Measurements from ENCODE around the gene LARP6. TPM values are rescaled to one million over a fixed set of nuclear protein-coding genes. Genes with fewer than 3 reads are reported as not detected.

LARP6 gene
- polyA plus RNA-seq, 4 donors, result 2.3 to 7.1 (median 3.0) TPM; not detected in 1

- 13 to 70% (median 15%) methylated on average over 2 of the region's 2 CpGs for WGBS, 3 donors
- Histone ChIP-seq H3K27me3 (ENCODE audit: control insufficient read depth in 3 of 3, insufficient read depth in 3 of 3, low read length in 3 of 3) (no peaks in the 10 kb centered on the region), H3K27ac (ENCODE audit: low read depth in 1 of 3, low read length in 2 of 3) (no peak overlapping the region), H3K36me3 (ENCODE audit: control insufficient read depth in 3 of 3, insufficient read depth in 2 of 3, low read depth in 1 of 3, low read length in 3 of 3) (peaks cover 0 to 13% (median 0%) of the 10 kb centered on the region in 3 donors), H3K4me1 (ENCODE audit: control insufficient read depth in 3 of 3, insufficient read depth in 2 of 3, low read depth in 1 of 3, low read length in 2 of 3) (peaks cover 0 to 8% (median 0%) of the 10 kb centered on the region in 3 donors), H3K4me3 (ENCODE audit: low read depth in 1 of 3, low read length in 3 of 3) (no peak overlapping the region), H3K9me3 (ENCODE audit: control insufficient read depth in 2 of 2, insufficient read depth in 1 of 2, low read depth in 1 of 2, low read length in 1 of 2) (no peaks in the 10 kb centered on the region)
- FAIRE-seq (no peak), DNase-seq (peak in 1 of 2 donors; percentile 39)
Measured at GRCh38 chr15:70830615-70831014, 23.3 kb downstream of the LARP6 start.

GRCh38 chr15:70829371-70830166 is 24.4 kb downstream of the LARP6 start:
- Histone ChIP-seq H3K36me3 (ENCODE audit: control insufficient read depth in 3 of 3, insufficient read depth in 2 of 3, low read depth in 1 of 3, low read length in 3 of 3) (peaks cover 0 to 9% (median 0%) of the 10 kb centered on the region in 3 donors), H3K27ac (ENCODE audit: low read depth in 1 of 3, low read length in 2 of 3) (no peak overlapping the region), H3K4me3 (ENCODE audit: low read depth in 1 of 3, low read length in 3 of 3) (no peak overlapping the region), H3K4me1 (ENCODE audit: control insufficient read depth in 3 of 3, insufficient read depth in 2 of 3, low read depth in 1 of 3, low read length in 2 of 3) (peaks cover 0 to 8% (median 0%) of the 10 kb centered on the region in 3 donors), H3K9me3 (ENCODE audit: control insufficient read depth in 2 of 2, insufficient read depth in 1 of 2, low read depth in 1 of 2, low read length in 1 of 2) (no peaks in the 10 kb centered on the region), H3K27me3 (ENCODE audit: control insufficient read depth in 3 of 3, insufficient read depth in 3 of 3, low read length in 3 of 3) (no peaks in the 10 kb centered on the region)
- DNase-seq (no peak), FAIRE-seq (no peak)
- 65 to 83% (median 70%) methylated on average over 9 of the region's 9 CpGs for WGBS, 3 donors

- H3K27me3 ChIP-seq (ENCODE audit: control insufficient read depth in 3 of 3, insufficient read depth in 3 of 3, low read length in 3 of 3), result no peaks in the 10 kb centered on the region
- DNase-seq, result no peak
- H3K9me3 ChIP-seq (ENCODE audit: control insufficient read depth in 2 of 2, insufficient read depth in 1 of 2, low read depth in 1 of 2, low read length in 1 of 2), result no peaks in the 10 kb centered on the region
- H3K4me1 ChIP-seq (ENCODE audit: control insufficient read depth in 3 of 3, insufficient read depth in 2 of 3, low read depth in 1 of 3, low read length in 2 of 3), result peaks cover 0 to 4% (median 0%) of the 10 kb centered on the region in 3 donors
- H3K36me3 ChIP-seq (ENCODE audit: control insufficient read depth in 3 of 3, insufficient read depth in 2 of 3, low read depth in 1 of 3, low read length in 3 of 3), result peaks cover 0 to 9% (median 0%) of the 10 kb centered on the region in 3 donors
- H3K4me3 ChIP-seq (ENCODE audit: low read depth in 1 of 3, low read length in 3 of 3), result no peak overlapping the region
- WGBS, 3 donors, result 90 to 94% (median 90%) methylated on average over 6 of the region's 6 CpGs
- H3K27ac ChIP-seq (ENCODE audit: low read depth in 1 of 3, low read length in 2 of 3), result no peak overlapping the region
- FAIRE-seq, result no peak
Measured at GRCh38 chr15:70827721-70828120, 26.2 kb downstream of the LARP6 start.

- no peaks in the 10 kb centered on the region for H3K9me3 ChIP-seq (ENCODE audit: control insufficient read depth in 2 of 2, insufficient read depth in 1 of 2, low read depth in 1 of 2, low read length in 1 of 2)
- no peaks in the 10 kb centered on the region for H3K36me3 ChIP-seq (ENCODE audit: control insufficient read depth in 3 of 3, insufficient read depth in 2 of 3, low read depth in 1 of 3, low read length in 3 of 3)
- DNase-seq, result no peak
- H3K4me3 ChIP-seq (ENCODE audit: low read depth in 1 of 3, low read length in 3 of 3), result no peak overlapping the region
- FAIRE-seq, result no peak
- no peaks in the 10 kb centered on the region for H3K27me3 ChIP-seq (ENCODE audit: control insufficient read depth in 3 of 3, insufficient read depth in 3 of 3, low read length in 3 of 3)
- H3K4me1 ChIP-seq (ENCODE audit: control insufficient read depth in 3 of 3, insufficient read depth in 2 of 3, low read depth in 1 of 3, low read length in 2 of 3), result peaks cover 0 to 4% (median 0%) of the 10 kb centered on the region in 3 donors
- H3K27ac ChIP-seq (ENCODE audit: low read depth in 1 of 3, low read length in 2 of 3), result no peak overlapping the region
- 21 to 33% (median 32%) methylated on average over 3 of the region's 3 CpGs for WGBS, 3 donors
Measured at GRCh38 chr15:70826634-70827033, 27.3 kb downstream of the LARP6 start.

GRCh38 chr15:70825841-70826240 is 28.1 kb downstream of the LARP6 start:
- 87 to 91% (median 88%) methylated on average over 8 of the region's 8 CpGs for whole genome bisulfite sequencing, 3 donors
- DNase-seq (no peak), FAIRE-seq (no peak)
- Histone ChIP-seq H3K9me3 (ENCODE audit: control insufficient read depth in 2 of 2, insufficient read depth in 1 of 2, low read depth in 1 of 2, low read length in 1 of 2) (no peaks in the 10 kb centered on the region), H3K4me1 (ENCODE audit: control insufficient read depth in 3 of 3, insufficient read depth in 2 of 3, low read depth in 1 of 3, low read length in 2 of 3) (peaks cover 0 to 4% (median 0%) of the 10 kb centered on the region in 3 donors), H3K27ac (ENCODE audit: low read depth in 1 of 3, low read length in 2 of 3) (no peak overlapping the region), H3K27me3 (ENCODE audit: control insufficient read depth in 3 of 3, insufficient read depth in 3 of 3, low read length in 3 of 3) (no peaks in the 10 kb centered on the region), H3K36me3 (ENCODE audit: control insufficient read depth in 3 of 3, insufficient read depth in 2 of 3, low read depth in 1 of 3, low read length in 3 of 3) (no peaks in the 10 kb centered on the region), H3K4me3 (ENCODE audit: low read depth in 1 of 3, low read length in 3 of 3) (no peak overlapping the region)

GRCh38 chr15:70823196-70823595 is 30.8 kb downstream of the LARP6 start:
- DNase-seq (no peak), FAIRE-seq (no peak)
- peaks cover 0 to 4% (median 0%) of the 10 kb centered on the region in 3 donors for H3K4me1 ChIP-seq (ENCODE audit: control insufficient read depth in 3 of 3, insufficient read depth in 2 of 3, low read depth in 1 of 3, low read length in 2 of 3)
- WGBS, 3 donors, result 13 to 45% (median 31%) methylated on average over 5 of the region's 5 CpGs
- H3K27ac ChIP-seq (ENCODE audit: low read depth in 1 of 3, low read length in 2 of 3), result no peak overlapping the region
- no peaks in the 10 kb centered on the region for H3K27me3 ChIP-seq (ENCODE audit: control insufficient read depth in 3 of 3, insufficient read depth in 3 of 3, low read length in 3 of 3)
- H3K4me3 ChIP-seq (ENCODE audit: low read depth in 1 of 3, low read length in 3 of 3), result no peak overlapping the region
- H3K9me3 ChIP-seq (ENCODE audit: control insufficient read depth in 2 of 2, insufficient read depth in 1 of 2, low read depth in 1 of 2, low read length in 1 of 2), result no peaks in the 10 kb centered on the region
- no peaks in the 10 kb centered on the region for H3K36me3 ChIP-seq (ENCODE audit: control insufficient read depth in 3 of 3, insufficient read depth in 2 of 3, low read depth in 1 of 3, low read length in 3 of 3)

GRCh38 chr15:70820214-70820613 is 33.7 kb downstream of the LARP6 start:
- no peak for FAIRE-seq

GRCh38 chr15:70818580-70818979 is 35.4 kb downstream of the LARP6 start:
- no peak overlapping the region for H3K4me3 ChIP-seq (ENCODE audit: low read depth in 1 of 3, low read length in 3 of 3)
- 92 to 97% (median 95%) methylated on average over 2 of the region's 2 CpGs for WGBS, 3 donors
- H3K27ac ChIP-seq (ENCODE audit: low read depth in 1 of 3, low read length in 2 of 3), result no peak overlapping the region
- FAIRE-seq (no peak), DNase-seq (no peak)
- no peaks in the 10 kb centered on the region for H3K9me3 ChIP-seq (ENCODE audit: control insufficient read depth in 2 of 2, insufficient read depth in 1 of 2, low read depth in 1 of 2, low read length in 1 of 2)
- no peaks in the 10 kb centered on the region for H3K36me3 ChIP-seq (ENCODE audit: control insufficient read depth in 3 of 3, insufficient read depth in 2 of 3, low read depth in 1 of 3, low read length in 3 of 3)
- H3K4me1 ChIP-seq (ENCODE audit: control insufficient read depth in 3 of 3, insufficient read depth in 2 of 3, low read depth in 1 of 3, low read length in 2 of 3), result peaks cover 0 to 4% (median 0%) of the 10 kb centered on the region in 3 donors
- peaks cover 0 to 2% (median 0%) of the 10 kb centered on the region in 3 donors for H3K27me3 ChIP-seq (ENCODE audit: control insufficient read depth in 3 of 3, insufficient read depth in 3 of 3, low read length in 3 of 3)

More at GRCh38 chr15:70820214-70820613, 33.7 kb downstream of the LARP6 start:
- H3K27ac ChIP-seq (ENCODE audit: low read depth in 1 of 3, low read length in 2 of 3), result no peak overlapping the region
- DNase-seq, result no peak
- peaks cover 0 to 2% (median 0%) of the 10 kb centered on the region in 3 donors for H3K27me3 ChIP-seq (ENCODE audit: control insufficient read depth in 3 of 3, insufficient read depth in 3 of 3, low read length in 3 of 3)
- no peak overlapping the region for H3K4me3 ChIP-seq (ENCODE audit: low read depth in 1 of 3, low read length in 3 of 3)
- no peaks in the 10 kb centered on the region for H3K36me3 ChIP-seq (ENCODE audit: control insufficient read depth in 3 of 3, insufficient read depth in 2 of 3, low read depth in 1 of 3, low read length in 3 of 3)
- peaks cover 0 to 4% (median 0%) of the 10 kb centered on the region in 3 donors for H3K4me1 ChIP-seq (ENCODE audit: control insufficient read depth in 3 of 3, insufficient read depth in 2 of 3, low read depth in 1 of 3, low read length in 2 of 3)
- H3K9me3 ChIP-seq (ENCODE audit: control insufficient read depth in 2 of 2, insufficient read depth in 1 of 2, low read depth in 1 of 2, low read length in 1 of 2), result no peaks in the 10 kb centered on the region

All from small intestine (tissue), 7 donors.